ENCODE data around the gene WWC2. TPM values are rescaled to one million over a fixed set of nuclear protein-coding genes. Genes with fewer than 3 reads are reported as not detected.
A peak's percentile ranks its signal among the peaks of the same experiment; 100 is the strongest.

The WWC2 gene
- total RNA-seq, 4 donors from 2014 or later, result 11.2 to 14.7 (median 12.4) TPM

DNA sequence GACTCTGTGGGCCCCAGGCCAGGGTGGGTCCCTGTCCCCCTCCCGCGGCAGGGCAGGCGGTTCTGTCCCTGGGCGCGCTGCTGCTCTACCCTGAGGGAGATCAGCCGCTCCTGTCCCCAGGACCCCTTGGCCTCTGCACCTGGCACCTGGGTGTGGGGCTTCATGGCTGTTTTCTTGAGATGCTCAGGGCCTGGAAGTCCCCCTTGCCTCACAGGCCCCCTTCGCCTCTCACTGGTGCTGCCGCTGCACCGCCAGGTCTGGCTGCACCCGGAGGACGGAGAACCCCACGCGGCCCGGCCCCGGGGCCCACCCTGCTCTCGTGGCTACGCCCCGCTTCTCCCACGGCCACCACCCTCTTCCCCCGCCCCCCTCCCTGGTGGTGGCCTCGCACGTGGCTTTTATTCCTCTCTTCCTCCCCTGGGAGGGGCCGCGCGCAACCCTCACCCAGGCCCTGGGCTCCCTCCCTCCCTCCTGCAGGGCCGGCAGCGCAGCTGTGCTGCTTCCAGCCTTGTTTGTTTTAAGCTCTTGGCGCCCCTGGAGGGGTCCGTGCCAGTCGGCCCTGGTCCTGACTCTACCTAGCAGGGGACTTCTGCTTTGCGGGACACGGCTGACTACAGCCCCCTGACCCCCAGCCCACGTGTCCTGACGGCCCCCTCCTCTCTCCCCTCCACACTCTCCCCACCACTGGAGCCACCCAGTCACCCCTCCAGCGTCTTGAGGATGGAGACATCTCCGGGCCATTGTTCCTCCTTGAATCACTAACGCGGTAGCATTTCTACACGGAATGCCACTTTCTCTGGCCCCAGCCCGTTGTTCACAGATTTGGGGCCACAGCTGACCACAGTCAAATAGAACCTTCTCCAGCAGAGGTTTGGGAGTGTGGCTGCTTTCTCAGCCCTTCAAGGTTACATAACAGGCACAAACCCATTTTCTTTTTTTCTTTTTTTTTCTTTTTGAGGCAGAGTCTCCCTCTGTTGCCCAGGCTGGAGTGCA lies 243.8 kb downstream of the WWC2 start:
- DNase-seq (ENCODE audit: low spot score in 2 of 2), result peak in 1 of 2 donors; percentile 83
- TF ChIP-seq, protein P1, sequence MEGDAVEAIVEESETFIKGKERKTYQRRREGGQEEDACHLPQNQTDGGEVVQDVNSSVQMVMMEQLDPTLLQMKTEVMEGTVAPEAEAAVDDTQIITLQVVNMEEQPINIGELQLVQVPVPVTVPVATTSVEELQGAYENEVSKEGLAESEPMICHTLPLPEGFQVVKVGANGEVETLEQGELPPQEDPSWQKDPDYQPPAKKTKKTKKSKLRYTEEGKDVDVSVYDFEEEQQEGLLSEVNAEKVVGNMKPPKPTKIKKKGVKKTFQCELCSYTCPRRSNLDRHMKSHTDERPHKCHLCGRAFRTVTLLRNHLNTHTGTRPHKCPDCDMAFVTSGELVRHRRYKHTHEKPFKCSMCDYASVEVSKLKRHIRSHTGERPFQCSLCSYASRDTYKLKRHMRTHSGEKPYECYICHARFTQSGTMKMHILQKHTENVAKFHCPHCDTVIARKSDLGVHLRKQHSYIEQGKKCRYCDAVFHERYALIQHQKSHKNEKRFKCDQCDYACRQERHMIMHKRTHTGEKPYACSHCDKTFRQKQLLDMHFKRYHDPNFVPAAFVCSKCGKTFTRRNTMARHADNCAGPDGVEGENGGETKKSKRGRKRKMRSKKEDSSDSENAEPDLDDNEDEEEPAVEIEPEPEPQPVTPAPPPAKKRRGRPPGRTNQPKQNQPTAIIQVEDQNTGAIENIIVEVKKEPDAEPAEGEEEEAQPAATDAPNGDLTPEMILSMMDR (IDR thresholded peaks at IDR 0.05), result no peak
- TF ChIP-seq POLR2A (IDR thresholded peaks at IDR 0.05), result no peak
- H3K4me3 ChIP-seq (ENCODE audit: low read depth, poor library complexity, severe bottlenecking), result no peak overlapping the region
- intact Hi-C loops (cut with DNase I; ENCODE audit: low total_unique reads), result no loop called here
- WGBS, 2 donors, result 26 to 30% methylated on average over 40 of the region's 40 CpGs

DNA sequence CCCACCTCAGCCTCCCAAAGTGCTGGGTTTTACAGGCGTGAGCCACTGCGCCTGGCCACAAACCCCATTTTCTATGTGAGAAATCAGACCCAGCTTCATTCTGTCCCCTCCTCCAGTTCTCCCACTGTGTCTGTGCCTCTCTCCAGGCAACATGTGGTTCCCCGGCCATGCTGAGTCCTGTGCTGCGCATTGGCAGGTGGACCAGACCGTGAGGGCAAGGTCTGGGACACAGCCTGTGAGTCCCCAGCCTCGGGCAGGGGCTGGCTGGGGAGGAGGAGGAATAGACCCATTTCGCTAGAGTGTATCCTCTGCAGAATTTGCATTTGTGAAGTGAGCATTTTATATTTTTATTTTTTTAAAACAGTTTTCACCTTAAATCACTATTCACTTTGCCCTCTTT lies 244.7 kb downstream of the WWC2 start:
- intact Hi-C loops (cut with DNase I; ENCODE audit: low total_unique reads), result no loop called here
- TF ChIP-seq POLR2A (IDR thresholded peaks at IDR 0.05), result no peak
- TF ChIP-seq, protein P1 (IDR thresholded peaks at IDR 0.05), result no peak
- DNase-seq (ENCODE audit: low spot score in 2 of 2), result no peak
- no peak overlapping the region for H3K4me3 ChIP-seq (ENCODE audit: low read depth, poor library complexity, severe bottlenecking)
- WGBS, 2 donors, result 88 to 97% methylated on average over 7 of the region's 7 CpGs

DNA sequence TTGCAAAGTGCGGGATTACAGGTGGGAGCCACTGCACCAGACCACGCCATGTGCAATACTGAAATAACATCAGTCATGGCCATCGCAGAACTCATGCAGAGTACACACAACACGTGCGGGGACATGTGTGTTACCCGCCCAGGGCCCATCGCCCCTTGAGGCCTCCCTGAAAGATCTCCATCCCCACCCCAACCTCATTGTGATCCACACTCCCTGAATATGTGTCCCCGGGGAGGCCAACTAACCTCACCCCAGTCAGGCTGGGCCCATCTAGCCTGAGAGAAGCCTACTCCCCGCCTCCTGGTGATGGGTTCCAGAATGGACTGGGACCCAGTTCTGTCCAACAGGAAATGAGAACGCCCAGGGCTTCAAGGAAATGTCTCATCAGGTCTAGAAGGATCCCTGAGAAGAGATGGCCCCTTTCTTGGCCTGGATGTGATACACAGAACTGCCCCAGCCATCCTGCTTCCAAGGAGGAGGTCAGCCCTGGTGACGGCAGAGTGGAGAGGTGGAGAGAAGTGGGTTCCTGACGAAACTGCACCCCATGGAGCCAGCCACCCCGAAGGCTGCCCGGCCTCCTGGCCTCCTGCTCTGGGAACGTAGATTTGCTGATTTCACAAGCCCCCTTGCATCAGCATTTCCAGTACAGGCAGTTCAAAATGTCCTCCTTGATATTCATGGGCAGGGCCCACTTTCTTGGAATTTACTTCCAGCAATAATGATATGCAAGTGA lies 245.6 kb downstream of the WWC2 start:
- H3K4me3 ChIP-seq (ENCODE audit: low read depth, poor library complexity, severe bottlenecking), result no peak overlapping the region
- WGBS, 2 donors, result 95 to 99% methylated on average over 9 to 11 of the region's 15 CpGs
- TF ChIP-seq, protein P1 (IDR thresholded peaks at IDR 0.05), result no peak
- TF ChIP-seq POLR2A (IDR thresholded peaks at IDR 0.05), result no peak
- no peak for DNase-seq (ENCODE audit: low spot score in 2 of 2)
- intact Hi-C loops (cut with DNase I; ENCODE audit: low total_unique reads), result no loop called here

DNA sequence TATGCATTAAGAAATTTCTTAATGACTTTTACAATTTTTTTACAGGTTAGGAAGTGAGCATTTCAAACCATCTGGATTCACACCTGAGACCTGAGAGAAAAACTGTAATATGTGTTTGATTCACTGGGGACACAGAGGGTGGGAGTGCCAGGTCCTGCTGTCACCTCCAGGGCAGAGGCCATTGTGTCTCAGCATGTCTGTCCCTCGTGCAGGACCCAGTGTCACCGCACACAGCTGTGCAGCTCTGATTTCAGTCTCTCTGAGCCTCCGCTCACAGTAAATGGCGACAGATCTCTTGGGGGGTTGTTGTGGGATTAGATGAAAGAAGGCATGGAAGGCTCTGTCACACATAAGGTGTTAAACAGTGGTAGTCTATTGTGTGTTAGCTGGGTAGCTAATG lies 246.2 kb downstream of the WWC2 start:
- 90 to 95% methylated on average over 4 of the region's 4 CpGs for WGBS, 2 donors
- H3K4me3 ChIP-seq (ENCODE audit: low read depth, poor library complexity, severe bottlenecking), result no peak overlapping the region
- no peak for TF ChIP-seq POLR2A (IDR thresholded peaks at IDR 0.05)
- TF ChIP-seq, protein P1 (IDR thresholded peaks at IDR 0.05), result no peak
- no peak for DNase-seq (ENCODE audit: low spot score in 2 of 2)
- intact Hi-C loops (cut with DNase I; ENCODE audit: low total_unique reads), result no loop called here

DNA sequence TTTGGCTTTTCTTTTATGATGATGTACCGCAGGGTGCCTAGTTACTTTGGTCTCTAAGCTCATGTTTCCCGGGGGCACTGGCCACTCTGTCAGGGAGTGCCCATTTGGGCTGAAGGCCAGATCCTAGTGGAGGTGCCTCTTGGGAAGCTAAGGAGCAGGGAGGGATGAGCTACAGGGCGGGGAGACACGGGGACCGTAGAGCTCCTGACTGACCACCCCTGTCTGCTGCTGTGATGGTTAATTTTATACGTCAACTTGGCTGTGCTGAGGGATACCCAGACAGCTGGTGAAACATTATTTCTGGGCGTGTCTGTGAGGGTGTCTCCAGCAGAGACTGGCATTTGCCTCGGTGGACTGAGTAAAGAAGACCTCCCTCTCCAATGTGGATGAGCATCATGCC lies 248.1 kb downstream of the WWC2 start:
- WGBS, 2 donors, result 85 to 89% methylated on average over 8 of the region's 8 CpGs
- no peak overlapping the region for H3K4me3 ChIP-seq (ENCODE audit: low read depth, poor library complexity, severe bottlenecking)
- intact Hi-C loops (cut with DNase I; ENCODE audit: low total_unique reads), result no loop called here
- no peak for DNase-seq (ENCODE audit: low spot score in 2 of 2)
- TF ChIP-seq, protein P1 (IDR thresholded peaks at IDR 0.05), result no peak
- TF ChIP-seq POLR2A (IDR thresholded peaks at IDR 0.05), result no peak
